Progenitor cell of endocrine pancreas (in vitro differentiated cells): ENCODE results near the gene PPP6R1. TPM values are rescaled to one million over a fixed set of nuclear protein-coding genes. Genes with fewer than 3 reads are reported as not detected.

Source experiments
- DNase-seq: peaks from one replicate; pipeline ENCODE4 v3.0.0; 2021; ENCODE audit warnings: low spot score; ENCODE audit not compliant: unreplicated experiment
- H3K27ac Mint-ChIP-seq: 2 replicates; pipeline ENCODE4 v1.8.0; 2021; ENCODE audit warnings: mild to moderate bottlenecking, moderate library complexity, mixed read lengths
- H3K27me3 Mint-ChIP-seq: 2 replicates; pipeline ENCODE4 v1.8.0; 2021; ENCODE audit warnings: mixed read lengths
- H3K36me3 Mint-ChIP-seq: 2 replicates; pipeline ENCODE4 v1.8.0; 2022; ENCODE audit warnings: mixed read lengths; ENCODE audit not compliant: insufficient read depth
- H3K4me1 Mint-ChIP-seq: 2 replicates; pipeline ENCODE4 v1.8.0; 2021; ENCODE audit warnings: low read depth, mixed read lengths
- H3K4me3 Mint-ChIP-seq: 2 replicates; pipeline ENCODE4 v1.8.0; 2021; ENCODE audit warnings: low read depth, mild to moderate bottlenecking, moderate library complexity, mixed read lengths
- H3K9me3 Mint-ChIP-seq: 2 replicates; pipeline ENCODE4 v1.8.0; 2021; ENCODE audit warnings: low read depth, mixed read lengths
- total RNA-seq: library from RNA; stranded (reverse); gene quantifications from 2 replicates; pipeline ENCODE4 v1.2.1, GENCODE V29; 2021
- TF ChIP-seq, protein P1 (sequence below): fragments of 200-600 bp; sonication (generic); IDR thresholded peaks from one replicate; pipeline ENCODE4 v1.5.0; 2021; ENCODE audit warnings: antibody characterized with exemption, mild to moderate bottlenecking; ENCODE audit not compliant: unreplicated experiment

Gene PPP6R1
- total RNA-seq, 1 donor from 2014 or later = 72.3 TPM

DNA sequence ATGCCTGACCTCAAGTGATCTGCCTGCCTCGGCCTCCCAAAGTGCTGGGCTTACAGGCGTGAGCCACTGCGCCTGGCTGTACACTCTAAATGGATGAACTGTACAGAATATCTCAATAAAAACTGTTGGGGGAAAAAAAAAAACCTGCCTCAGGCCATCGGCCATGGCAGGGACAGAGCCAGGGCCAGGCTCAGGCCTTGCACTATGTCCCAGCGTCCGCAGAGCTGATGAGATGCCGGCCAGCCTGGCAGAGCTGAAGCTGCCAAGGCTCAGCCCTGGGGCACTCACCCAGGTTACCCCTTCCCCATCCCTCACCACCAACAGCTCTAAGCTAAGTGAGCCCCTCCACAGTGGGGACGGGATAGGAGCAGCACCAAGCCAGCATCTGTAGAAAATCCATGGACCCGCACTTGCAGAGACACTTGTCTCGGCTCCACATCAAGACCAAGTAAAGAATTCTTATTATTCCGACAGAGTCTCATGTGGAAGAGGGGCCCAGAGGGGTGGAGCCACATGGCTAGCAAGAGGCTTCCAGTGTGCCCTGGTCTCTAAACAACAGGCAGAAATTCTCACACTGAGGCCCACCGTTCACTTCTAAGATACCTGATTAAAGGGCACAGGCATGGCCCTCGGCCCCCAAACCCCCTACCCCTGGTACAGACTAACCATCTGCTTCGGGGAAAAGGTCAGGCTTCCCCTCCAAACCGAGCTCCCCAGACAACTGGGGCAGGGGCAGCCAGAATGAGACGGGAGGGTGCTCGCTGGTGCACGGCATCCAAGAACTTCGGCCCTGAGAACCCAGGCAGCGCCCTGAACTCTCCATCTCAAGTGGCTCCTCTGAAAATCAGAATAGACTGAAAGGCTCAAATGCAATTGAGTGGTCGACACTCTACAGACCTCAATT lies 5.8 kb downstream of the PPP6R1 start:
- Mint-ChIP-seq H3K4me1 (peaks cover 23% of the 10 kb centered on the region), H3K27me3 (no peaks in the 10 kb centered on the region), H3K36me3 (no peaks in the 10 kb centered on the region), H3K9me3 (no peaks in the 10 kb centered on the region), H3K4me3 (no peak overlapping the region), H3K27ac (peak overlapping the region; percentile 45)
- TF ChIP-seq, protein P1, sequence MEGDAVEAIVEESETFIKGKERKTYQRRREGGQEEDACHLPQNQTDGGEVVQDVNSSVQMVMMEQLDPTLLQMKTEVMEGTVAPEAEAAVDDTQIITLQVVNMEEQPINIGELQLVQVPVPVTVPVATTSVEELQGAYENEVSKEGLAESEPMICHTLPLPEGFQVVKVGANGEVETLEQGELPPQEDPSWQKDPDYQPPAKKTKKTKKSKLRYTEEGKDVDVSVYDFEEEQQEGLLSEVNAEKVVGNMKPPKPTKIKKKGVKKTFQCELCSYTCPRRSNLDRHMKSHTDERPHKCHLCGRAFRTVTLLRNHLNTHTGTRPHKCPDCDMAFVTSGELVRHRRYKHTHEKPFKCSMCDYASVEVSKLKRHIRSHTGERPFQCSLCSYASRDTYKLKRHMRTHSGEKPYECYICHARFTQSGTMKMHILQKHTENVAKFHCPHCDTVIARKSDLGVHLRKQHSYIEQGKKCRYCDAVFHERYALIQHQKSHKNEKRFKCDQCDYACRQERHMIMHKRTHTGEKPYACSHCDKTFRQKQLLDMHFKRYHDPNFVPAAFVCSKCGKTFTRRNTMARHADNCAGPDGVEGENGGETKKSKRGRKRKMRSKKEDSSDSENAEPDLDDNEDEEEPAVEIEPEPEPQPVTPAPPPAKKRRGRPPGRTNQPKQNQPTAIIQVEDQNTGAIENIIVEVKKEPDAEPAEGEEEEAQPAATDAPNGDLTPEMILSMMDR = no peak
- no peak for DNase-seq

DNA sequence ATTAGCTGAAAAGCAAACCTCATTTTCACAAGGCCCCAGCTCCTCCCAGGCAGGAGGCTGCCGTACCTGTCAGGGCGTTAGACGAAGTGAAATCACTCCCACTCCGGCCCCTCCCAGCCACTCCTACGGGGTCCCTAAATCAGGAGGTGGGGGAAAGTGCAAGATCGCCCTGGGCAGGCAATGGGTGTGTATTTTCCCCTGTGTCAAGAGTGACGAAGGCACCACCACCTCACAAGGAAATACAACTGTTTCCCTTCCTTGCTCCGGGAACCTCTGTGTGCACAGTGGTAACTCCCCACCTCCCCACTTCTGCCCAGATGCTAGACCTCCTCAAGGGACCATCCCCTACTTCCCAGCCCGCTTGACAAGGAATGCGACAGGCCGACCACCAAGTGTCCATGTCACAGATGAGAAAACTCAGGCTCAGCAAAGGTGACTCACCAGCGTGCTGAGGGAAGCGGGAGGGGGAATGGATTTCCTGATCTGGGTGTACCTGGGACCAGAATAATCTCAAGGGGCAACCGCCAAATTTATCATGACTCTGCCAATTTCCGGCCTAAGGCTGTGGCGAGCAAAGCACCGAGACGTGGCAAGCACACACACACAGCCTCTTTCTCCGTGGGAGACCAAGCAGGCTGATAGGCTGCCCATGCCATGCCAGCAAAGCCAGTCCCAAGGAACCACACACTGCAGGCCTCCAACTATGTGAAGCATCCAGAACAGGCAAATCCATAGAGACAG lies 7.3 kb downstream of the PPP6R1 start:
- no peaks in the 10 kb centered on the region for H3K27me3 Mint-ChIP-seq
- peak overlapping the region; percentile 68 for H3K27ac Mint-ChIP-seq
- no peaks in the 10 kb centered on the region for H3K9me3 Mint-ChIP-seq
- no peak for DNase-seq
- no peaks in the 10 kb centered on the region for H3K36me3 Mint-ChIP-seq
- TF ChIP-seq, protein P1 = no peak
- H3K4me3 Mint-ChIP-seq = no peak overlapping the region
- H3K4me1 Mint-ChIP-seq = peaks cover 9% of the 10 kb centered on the region

DNA sequence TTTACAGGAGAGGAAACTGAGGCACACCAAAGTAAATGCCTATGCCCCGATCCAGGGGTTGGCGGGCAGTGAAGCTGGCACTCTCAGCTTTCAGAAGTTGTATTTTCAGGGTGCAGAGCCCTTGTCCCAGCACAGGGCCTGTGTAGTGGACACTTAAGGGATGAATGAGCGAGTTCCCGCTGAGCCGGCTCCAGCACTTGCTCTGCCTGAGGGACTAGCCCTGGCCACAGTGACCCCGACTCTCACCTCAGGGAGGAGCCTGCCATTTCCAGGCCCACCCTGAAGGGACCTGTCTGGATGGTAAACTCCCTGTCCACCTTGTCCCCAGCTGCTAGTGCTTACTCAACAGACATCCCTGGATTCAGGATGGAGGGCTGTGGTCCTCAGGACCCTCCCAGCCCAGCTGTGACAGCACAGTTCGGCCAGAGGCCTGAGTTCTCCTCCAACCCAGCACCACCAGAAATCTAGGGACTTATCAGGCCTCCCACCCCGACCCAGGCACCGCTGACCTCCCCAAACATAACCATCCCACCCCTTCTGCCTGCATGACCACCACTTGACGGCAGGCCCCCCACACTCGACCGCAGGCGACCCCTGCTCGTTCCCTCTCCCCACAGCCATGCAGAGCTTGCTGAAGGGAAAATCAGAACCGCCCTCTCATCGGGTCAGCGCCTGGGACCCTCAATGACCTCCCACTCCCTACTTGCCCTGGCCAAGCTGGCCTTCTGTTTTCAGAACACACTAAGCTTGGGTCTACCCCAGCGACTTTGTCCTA lies 8.4 kb downstream of the PPP6R1 start:
- no peak for DNase-seq
- TF ChIP-seq, protein P1 = no peak
- Mint-ChIP-seq H3K9me3 (no peaks in the 10 kb centered on the region), H3K4me1 (no peaks in the 10 kb centered on the region), H3K36me3 (no peaks in the 10 kb centered on the region), H3K4me3 (no peak overlapping the region), H3K27me3 (no peaks in the 10 kb centered on the region), H3K27ac (peak overlapping the region; percentile 3)

DNA sequence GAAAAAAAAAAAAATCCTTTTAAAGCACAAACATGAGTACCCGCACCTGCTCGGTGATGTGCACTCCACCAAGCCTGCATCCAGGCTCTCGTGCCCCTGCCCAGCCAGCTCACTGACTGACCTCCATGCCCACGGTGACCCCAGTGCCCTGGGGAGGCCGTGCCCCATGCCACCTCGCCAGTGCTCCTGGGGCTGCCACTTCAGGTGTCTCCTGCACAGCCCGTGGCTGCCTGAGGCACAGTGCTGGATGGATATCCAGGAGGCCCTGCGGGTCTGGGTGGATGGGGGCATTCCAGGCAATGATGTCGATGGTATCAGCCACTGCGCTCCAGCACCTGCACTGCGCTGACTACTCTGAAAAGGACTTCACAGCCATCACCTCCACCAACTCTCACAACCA lies 9.0 kb downstream of the PPP6R1 start:
- H3K27me3 Mint-ChIP-seq = no peaks in the 10 kb centered on the region
- DNase-seq = no peak
- no peaks in the 10 kb centered on the region for H3K36me3 Mint-ChIP-seq
- TF ChIP-seq, protein P1 = no peak
- H3K27ac Mint-ChIP-seq = no peak overlapping the region
- H3K4me3 Mint-ChIP-seq = no peak overlapping the region
- no peaks in the 10 kb centered on the region for H3K4me1 Mint-ChIP-seq
- H3K9me3 Mint-ChIP-seq = no peaks in the 10 kb centered on the region

DNA sequence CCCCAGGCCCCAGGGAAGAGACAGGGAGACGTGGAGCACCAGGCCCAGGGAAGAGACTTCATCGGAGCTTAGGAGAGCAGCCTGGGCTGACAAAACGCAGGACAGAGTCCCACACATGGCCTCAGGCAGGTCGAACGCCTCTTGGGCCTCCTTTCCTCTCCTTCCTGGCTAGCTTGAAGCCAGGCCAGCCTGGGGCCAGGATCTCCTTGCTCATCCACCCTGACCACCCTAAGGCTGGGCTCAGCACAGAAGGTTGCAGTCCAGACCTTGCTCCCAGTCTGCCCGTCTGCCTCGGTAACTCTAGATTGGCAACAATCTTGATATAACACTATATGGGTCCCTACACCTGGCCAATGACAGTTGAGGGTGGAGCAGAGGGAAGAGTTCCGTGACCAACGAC lies 10.1 kb downstream of the PPP6R1 start:
- H3K4me3 Mint-ChIP-seq = no peak overlapping the region
- H3K9me3 Mint-ChIP-seq = no peaks in the 10 kb centered on the region
- peaks cover 4% of the 10 kb centered on the region for H3K36me3 Mint-ChIP-seq
- H3K27ac Mint-ChIP-seq = peak overlapping the region; percentile 33
- no peak for DNase-seq
- no peaks in the 10 kb centered on the region for H3K4me1 Mint-ChIP-seq
- TF ChIP-seq, protein P1 = no peak
- H3K27me3 Mint-ChIP-seq = no peaks in the 10 kb centered on the region
